DOHH2 (cell line): Measurements from ENCODE around the gene FAM234B.

Experiments
- EZH2phosphoT487 ChIP-seq: fragments of 200-600 bp; sonication (generic); IDR thresholded peaks from 2 replicates; pipeline ENCODE4 v1.6.1; 2017; ENCODE audit warnings: borderline replicate concordance, mild to moderate bottlenecking, antibody characterized with exemption, low read length, moderate library complexity, mixed read lengths
- TF ChIP-seq, protein P1 (sequence below): fragments of 200-600 bp; sonication (generic); IDR thresholded peaks from one replicate; pipeline ENCODE4 v1.5.1; 2014; ENCODE audit warnings: antibody characterized with exemption, mild to moderate bottlenecking, low read depth, low read length; ENCODE audit not compliant: poor library complexity, severe bottlenecking

GRCh38 chr12:13104409-13104808 lies 60.2 kb downstream of the FAM234B start:
- TF ChIP-seq, protein P1, sequence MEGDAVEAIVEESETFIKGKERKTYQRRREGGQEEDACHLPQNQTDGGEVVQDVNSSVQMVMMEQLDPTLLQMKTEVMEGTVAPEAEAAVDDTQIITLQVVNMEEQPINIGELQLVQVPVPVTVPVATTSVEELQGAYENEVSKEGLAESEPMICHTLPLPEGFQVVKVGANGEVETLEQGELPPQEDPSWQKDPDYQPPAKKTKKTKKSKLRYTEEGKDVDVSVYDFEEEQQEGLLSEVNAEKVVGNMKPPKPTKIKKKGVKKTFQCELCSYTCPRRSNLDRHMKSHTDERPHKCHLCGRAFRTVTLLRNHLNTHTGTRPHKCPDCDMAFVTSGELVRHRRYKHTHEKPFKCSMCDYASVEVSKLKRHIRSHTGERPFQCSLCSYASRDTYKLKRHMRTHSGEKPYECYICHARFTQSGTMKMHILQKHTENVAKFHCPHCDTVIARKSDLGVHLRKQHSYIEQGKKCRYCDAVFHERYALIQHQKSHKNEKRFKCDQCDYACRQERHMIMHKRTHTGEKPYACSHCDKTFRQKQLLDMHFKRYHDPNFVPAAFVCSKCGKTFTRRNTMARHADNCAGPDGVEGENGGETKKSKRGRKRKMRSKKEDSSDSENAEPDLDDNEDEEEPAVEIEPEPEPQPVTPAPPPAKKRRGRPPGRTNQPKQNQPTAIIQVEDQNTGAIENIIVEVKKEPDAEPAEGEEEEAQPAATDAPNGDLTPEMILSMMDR: no peak
- TF ChIP-seq EZH2phosphoT487: no peak
